Stimulated activated CD4-positive, alpha-beta T cell treated with anti-CD3 and anti-CD28 coated beads, Interleukin-4, amount 100 ng/mL, for 48 hours (primary cell): ENCODE results near the gene CDC5L.
A peak's percentile ranks its signal among the peaks of the same experiment; 100 is the strongest.

Source experiments
- DNase-seq, 2 donors: peaks; one replicate each; pipeline ENCODE4 v3.0.0-alpha.2; 2020; ENCODE audit warnings: low read depth in 2 of 2

CDC5L gene

DNA sequence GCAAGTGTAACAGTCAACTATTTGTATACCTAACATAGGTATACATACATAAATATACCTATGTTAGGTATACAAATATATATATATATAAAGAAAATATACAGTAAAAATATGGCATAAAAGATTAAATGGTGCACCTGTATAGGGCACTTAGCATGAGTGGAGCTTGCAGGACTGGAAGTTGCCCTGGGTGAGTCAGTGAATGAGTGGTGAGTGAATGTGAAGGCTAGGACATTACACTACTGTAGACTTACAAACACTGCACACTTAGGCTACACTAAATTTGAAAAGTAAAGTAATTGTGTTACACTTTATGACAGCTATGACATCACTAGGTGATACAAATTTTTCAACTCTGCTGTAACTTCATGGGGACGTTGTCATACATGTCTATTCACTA, 65.6 kb downstream of the CDC5L start:
- no peak for DNase-seq

DNA sequence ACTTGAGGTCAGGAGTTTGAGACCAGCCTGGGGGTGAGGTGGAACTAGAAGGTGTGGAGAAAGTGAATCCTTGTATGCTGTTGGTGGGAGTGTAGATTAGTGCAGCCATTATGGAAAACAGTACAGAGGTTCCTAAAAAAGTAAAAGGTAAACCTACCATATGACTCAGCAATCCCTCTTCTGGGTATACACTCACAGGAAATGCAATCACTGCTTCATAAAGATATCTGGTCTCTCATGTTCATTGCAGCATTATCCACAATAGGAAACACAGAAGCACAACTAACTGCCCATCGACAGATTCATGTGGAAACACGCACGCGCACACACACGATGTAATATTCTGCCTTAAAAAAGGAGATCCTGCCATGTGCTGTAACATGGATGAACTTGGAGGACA, 66.7 kb downstream of the CDC5L start:
- no peak for DNase-seq

DNA sequence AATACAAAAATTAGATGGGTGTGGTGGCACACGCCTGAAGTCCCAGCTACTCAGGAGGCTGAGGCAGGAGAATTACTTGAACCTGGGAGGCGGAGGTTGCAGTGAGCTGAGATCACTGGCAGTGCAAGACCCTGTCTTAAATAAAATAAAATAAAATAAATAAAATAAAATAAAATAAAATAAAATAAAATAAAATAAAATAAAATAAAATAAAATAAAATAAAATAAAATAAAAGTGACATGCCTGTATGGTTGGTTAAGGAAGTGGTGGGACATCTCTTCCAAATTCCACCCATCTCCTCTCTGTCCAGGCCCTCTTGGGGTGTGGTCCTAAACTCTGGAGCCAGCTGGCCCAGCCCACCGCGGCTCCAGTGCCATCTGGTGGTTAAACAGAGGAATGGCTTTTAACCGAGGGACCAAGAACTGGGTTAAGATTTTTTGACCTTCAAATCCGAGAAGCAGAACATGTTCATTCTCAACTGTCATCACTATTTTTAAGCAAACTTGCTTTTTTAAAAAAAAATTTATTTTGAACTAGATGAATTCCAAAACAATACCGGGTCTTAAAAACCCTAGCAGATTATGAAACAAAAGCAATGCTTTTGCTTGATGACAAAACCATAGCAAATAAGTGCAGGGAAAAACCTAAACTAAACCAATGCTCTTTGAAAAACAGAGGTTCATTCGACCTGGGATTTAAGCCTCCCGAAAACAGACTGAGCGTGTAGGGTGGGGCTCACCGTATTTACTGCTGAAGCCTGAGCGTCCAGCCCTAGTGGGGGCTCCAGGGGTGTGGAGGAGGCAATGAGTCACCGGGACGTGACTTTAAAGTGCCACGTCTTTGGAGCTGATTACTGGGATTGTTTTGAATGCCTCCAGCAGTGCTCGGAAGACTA, 68.8 kb downstream of the CDC5L start:
- peak; percentile 21 to 28 for DNase-seq

DNA sequence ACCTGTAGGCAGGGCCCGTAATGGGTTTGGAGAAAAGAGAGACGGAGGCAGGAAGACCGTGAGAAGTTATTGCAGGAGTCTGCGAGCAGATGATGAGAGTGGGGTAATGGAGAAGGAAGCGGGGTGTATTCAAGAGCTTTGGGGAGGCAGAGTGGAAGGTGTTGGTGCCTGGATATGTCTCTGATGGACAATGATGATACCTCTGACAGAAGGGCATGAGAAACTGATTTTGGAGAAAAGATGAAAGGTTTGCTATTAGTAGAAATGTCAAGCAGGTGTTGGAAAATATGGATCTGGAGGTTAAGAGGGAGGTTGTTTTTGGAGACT, 69.4 kb downstream of the CDC5L start:
- DNase-seq = no peak

DNA sequence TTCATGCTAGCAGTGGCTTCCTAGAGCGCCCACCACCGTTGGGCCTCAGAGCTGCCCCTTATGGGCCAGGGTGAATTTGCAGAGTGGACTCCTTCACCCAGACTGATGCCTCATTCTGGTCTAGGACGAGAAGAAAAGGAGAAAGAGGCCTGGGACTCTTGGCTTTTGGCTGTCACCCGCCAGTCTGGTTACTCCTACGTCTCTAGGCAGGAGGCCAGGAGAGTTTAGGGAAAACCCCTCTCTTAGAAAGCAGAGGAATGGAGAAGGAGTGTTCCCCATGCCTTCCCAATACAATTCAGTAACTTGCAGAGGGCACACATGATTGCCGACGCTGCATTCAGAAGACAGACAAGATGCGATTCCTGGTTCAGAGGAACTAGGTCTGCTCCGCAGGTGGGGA, 70.1 kb downstream of the CDC5L start:
- DNase-seq = no peak

DNA sequence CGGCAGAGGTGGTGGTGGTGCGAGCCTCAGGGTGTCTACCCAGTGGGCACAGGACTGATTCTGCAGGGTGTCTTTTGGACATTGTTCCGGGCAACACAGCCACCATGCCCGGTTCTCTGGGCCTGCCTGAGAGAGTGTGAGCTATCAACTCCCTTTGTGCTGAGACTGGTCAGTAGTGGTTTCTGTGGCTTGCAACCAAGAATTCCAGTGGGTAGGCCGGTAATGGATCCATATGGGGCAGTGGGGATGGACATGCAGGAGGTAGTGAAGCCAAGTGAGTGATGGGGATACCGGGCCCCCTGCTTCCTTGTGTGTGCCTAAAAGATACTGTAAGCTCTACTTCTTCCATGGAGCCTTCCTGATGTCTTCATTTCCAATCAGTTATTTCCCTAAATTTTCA, 71.0 kb downstream of the CDC5L start:
- DNase-seq = no peak

DNA sequence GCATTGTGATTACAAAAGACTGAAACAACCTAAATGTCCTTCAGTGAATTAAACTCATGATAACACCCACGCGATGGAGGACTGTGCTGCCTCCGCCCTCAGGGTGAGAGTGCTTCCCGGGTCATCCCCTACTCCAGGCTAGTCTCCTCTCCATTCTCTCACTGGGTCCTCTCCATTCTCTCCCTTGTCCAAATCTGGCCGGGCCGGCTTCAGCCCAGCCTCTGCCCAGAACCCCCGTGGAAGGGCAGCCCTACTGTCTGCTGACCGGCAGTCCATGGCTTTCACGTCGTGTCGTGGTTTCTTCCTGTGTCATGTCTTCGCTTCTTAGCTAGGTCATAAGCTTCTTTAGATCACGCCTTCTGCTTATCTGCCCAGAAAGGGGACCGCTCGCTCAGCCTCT, 74.8 kb downstream of the CDC5L start:
- DNase-seq = no peak

DNA sequence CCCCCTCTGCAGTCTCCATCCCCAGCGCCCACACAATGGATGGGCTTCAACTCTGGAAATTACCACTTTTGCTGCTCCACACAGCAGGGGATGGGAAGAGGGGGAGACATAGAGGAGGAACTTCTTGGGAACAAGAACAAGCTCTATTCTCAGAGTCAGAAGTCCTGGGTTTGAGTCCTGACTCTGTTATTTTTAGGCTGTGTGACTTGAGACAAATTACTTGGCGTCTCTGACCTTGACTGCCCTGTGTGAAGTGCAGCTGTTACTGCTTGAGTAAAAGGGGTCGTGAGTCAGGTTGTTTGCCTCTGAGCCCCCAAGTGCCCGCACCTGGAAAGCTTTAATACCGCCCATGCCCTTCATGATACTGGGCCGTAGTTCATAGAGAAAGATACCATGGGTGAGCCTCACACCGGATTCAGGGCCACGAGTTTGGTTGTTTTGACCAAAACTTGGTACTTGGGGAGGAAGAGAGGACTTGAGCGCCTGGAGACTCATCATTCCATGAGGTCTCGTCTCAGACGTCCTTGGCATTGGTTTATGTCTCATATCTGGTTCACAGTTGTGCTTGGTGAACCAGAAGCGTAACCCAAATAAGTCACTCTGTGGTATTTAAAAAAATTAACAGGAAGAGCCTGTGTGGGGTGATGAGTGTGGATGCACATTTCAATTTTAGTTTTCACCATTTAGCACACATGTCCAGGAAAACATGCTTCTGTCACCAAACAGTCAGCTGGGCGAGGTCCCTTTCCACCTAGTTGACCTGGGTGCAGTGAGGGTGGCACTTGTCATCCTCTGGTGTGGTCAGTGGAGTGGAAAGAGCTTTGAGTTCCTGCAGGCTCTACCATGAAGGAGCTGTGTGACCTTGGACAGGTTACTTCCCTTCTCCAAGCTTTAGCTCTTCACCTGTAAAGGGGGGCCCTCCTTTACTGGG, 75.6 kb downstream of the CDC5L start:
- DNase-seq = no peak

DNA sequence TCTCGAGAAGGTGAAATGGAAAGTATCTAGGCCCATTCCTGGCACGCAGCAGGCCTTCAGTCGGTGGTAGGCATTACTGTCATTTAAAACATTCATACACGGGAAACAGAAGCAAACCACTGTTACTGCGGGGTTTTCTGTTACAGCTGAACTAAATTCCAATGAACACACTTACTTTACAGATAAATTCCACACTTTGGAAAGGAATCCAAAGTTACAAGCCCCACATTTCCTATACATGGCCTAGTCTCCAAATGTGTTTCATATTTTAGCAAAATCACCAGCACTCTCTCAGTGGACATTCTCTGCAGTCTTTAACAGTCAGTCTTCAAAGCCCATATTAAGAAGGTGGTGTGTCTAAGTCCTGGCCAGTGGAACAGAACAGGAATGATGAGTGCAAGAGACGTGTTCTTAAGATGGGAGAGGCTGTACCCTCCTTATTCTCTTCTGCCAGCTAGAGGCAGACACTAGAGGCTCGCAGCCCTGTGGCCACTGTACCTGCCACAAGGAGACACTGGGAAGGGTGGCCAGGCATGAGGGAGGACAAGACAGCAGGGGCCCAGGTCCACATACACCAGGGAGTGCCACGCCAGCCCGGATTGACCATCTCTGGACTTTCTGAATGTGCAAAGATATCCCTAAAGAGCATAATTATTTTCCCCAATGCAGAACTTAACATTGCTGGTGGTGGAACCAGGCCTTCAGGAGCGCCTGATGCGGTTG, 76.4 kb downstream of the CDC5L start:
- DNase-seq = no peak

DNA sequence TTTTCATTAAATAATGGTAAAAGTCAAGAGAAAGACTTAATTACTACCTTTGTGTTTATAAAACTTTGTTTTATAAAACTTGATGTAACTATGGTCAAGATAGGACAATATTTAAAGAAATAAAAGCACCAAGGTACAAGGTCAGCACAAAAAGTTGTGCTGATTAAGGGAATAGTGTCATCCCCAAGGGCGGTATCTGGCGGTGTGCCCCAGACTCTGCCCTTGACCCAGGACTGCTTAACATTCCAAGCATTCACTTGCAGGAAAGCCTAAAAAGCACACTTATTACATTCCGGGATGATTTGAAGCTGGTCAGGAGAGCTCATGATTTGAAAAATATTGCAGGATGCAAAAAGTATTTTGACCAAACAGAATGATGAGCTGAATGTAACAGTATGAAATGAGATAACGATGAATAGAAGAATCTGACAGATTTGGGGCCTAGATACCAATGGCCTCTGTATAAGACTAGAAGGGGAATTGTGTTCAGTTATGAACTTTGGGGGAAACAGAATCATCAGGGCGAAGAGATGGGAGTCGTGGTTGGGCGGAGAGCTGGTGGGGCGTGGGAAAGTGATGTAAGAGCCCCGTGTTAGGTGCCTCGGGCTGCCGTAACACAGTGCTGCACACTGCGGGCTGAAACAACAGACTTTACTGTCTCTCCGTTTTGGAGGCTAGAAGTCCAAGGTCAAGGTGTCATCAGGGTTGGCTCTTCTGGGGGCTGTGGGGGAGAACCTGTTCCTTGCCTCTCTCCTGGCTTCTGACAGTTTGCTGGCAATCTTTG, 77.2 kb downstream of the CDC5L start:
- no peak for DNase-seq

DNA sequence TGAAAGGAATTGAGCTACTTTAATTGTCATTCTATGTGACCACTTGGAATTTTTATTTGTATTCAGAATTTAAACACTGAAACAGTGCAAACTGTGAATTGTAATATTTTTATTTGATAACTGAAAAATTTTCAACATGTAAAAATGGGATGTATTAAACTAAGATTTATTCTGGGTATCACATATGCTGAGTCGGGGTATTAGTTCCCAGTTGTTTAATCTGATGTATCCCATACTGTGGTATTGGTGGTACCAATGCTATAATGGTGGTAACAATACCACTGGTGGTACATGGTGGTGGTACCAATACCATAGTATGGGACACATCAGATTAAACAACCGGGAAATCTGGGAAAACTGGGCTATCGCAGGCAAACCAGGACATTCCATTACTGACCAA, 79.4 kb downstream of the CDC5L start:
- no peak for DNase-seq

DNA sequence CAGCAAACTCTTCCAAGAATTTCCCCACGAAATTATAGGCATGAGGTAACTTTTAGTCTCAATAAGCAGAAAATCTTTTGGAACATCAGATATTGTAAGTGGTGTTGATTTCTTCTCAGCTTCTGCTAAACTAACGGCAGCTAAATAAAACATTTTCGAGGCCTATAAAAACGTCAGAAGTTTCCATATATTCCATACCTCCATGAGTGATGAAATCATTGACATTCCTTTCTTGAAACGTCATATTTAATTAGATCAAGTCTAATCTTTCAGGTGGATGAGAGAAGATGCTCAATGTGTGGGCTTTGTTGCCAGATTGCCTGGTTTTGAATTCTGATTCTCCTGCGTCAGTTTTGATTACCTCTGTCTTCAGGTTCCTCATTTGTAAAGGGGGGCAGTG, 81.3 kb downstream of the CDC5L start:
- DNase-seq = no peak

DNA sequence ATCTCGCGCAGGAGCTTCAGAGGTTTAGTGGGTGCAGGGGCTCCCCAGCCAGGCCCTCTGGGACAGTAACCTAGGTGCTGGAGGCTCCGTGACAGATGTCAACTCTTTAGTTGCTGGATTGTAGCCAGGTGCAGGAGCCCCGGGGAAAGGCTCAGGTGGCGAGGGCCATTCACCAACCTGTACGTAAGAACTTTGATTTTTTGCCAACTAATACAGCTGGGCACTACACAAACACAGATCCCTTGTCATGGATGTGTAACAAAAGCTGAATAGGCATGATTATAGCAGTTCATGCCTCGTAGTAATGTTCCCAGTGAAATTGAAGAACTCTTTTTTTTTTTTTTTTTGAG, 82.6 kb downstream of the CDC5L start:
- DNase-seq = no peak

DNA sequence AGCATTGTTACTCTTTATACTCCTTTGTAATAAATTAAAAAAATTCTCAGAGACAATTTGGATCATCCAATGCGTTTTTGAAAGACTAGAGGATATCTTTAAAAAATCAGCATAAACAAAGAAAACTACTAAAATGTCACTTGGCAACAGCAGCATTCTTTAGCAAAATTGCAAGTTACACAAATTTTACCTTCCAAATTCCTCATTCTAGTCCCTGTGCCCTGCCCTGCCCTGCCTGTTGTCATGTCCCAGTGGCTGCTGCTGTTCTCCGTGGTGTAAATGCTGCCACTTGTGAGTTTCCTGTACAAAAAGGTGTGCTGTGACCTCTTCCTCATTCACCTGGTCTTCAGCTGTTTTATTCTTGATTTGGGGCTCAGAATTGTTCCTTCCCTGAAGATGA, 83.2 kb downstream of the CDC5L start:
- DNase-seq = no peak

DNA sequence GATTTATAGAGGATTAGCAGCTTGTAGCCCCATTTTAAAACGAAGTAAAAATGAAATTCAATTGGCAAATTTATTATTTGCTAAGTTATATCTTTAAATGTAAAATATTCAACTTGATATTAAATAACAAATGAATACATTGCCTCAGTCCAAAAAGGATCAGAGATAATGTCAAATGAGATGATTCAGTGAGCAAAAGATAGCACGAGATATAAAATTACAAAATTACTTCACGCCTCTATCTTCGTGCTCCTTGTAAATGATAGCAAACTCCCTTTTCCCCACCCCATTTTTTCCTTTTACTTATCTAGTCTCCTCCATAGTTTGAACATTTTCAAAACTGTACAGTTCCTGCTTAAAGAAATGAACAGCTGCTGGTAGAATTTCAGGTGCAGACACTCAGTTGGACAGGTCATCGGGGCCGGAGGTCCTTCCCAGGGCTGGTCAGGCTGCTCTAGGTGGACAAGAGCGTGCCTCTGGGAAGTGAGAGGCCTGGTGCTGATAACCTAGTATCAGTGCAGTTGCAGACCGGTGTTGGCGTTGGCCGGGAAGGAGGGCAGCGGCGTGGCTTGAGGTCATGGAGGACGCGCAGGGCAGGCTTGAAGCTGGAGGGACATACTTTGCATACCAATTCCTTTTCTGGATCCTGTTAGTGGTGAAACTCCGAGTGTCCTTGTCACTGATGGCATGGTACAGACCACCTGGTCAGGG, 83.9 kb downstream of the CDC5L start:
- DNase-seq = no peak

DNA sequence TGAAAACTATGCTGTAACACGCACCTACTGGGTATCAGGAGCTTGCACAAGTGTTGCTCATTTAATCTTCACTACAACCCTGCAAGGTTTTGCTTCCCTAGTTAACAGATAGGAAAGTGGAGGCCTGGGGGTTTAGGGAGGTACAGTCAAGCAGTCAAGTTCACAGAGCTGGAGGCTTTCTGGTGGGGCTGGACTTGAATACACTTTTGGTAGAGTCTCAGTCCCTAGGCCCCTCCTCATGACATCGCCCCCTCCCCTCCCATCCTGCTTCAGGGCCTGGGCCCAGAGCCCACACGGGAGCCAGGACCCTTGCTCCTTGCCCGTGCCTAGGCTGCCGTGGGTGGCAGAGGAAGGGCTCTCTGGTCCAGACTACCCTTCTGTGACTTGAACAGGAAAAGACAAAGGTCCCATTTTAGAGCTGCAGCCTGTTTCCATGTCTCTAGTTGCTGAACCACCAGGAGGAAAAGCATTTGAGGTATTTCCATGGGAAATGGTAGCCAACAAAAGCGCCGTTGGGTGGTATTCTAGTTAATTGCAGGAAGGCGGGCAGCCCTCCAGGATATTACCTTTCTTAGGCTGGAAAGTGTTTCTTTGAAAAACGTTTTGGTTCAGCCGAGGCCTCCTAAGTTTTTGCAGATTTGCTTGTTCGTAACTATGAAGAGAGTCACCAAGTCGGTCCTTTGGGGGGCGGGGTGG, 84.9 kb downstream of the CDC5L start:
- no peak for DNase-seq

DNA sequence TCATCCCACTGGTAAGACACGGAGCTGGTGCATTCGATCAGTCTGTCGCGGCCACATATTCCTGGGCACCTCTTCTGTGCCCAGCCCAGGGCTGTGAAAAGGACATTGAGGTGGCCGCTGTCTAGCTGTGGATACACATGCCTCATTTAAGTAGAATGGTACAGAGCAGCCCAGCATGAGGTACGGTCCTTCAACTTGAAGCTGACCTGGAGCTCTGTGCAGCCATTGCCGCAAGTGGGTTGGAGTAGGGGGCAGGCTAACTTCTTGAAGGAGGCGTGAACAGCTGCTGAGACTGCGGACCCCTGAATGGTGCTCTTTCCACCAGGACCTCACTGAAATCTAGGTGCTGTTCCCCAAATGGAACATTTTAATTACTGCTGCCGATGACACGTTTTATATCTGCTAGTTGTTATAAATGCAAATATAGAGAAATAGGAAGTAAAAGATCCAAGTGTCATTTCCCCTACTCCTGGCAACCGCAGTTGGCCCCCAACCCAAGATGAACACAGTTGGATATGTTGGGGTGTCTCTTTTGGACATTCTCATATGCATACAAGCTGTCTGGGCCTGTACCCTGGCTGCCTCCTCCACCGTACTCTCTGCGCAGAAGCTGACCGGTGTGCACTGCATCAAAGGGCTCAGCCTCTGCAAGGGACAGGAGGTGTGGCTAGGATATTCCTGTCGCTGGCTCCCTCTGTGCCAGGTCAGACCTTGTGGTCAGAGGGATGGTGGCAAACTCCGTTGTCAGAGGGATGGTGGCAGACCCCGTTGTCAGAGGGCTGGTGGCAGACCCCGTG, 86.1 kb downstream of the CDC5L start:
- DNase-seq = no peak

DNA sequence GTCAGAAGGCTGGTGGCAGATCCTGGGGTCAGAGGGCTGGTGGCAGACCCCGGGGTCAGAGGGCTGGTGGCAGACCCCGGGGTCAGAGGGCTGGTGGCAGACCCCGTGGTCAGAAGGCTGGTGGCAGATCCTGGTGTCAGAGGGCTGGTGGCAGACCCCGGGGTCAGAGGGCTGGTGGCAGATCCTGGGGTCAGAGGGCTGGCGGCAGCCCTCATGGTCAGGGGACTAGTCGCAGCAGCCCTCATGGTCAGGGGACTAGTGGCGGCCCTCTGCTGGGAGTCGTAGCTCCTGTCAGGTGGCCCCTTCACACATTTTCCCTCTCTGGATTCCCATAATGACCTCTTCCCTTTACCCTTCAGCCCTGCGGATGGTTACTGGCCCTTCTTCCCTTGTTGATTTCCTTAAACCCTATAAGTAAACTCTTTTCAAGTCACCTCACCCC, 86.7 kb downstream of the CDC5L start:
- no peak for DNase-seq

DNA sequence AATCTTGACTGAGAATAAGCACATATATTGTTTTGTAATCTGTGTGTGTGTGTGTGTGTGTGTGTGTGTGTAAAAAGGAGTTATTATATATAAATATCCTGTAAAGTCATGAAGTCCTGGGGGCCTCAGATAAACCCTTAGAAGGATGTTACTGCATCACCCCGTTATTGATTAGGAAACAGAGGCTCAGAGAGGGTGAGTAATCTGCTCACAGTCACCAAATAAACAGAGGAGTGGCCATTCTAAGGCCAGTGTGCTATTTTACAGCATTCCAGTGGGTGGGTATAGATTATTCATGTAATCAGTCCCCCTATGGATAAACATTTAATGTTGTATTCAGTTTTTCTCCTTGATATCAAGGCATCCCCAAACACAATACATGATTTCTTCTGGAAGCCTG, 87.1 kb downstream of the CDC5L start:
- DNase-seq = no peak

DNA sequence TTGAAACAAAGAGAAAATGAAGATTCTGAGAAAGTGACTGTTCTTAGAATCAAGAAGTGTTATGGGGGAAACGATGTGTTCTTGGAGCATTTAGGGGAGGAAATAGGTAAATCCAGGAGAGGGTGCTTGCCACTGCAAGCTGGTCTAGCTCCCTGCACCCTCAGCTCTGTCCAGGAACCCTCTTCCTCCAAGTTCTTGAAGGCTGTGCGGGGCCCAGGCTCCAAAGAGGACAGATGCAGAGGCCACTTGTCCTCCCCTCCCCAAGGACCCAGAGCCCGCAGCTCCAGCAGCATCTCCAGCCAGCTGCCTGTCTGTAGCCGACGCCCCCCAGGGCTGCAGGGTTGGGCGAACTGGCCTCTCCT, 87.9 kb downstream of the CDC5L start:
- DNase-seq = no peak
